GM21723 (cell line): ENCODE results near the gene SBNO2.

Experiments
- ATAC-seq: cut with Tn5 transposase; IDR thresholded peaks from one replicate; pipeline ENCODE4 v1.9.1; 2021; ENCODE audit warnings: mild to moderate bottlenecking, moderate library complexity; ENCODE audit not compliant: unreplicated experiment

The SBNO2 gene

GRCh38 chr19:1169921-1170885 lies 3.9 kb downstream of the SBNO2 start:
- no peak for ATAC-seq

GRCh38 chr19:1169411-1169791 lies 4.7 kb downstream of the SBNO2 start:
- ATAC-seq: no peak

- ATAC-seq: no peak
Observed at GRCh38 chr19:1168572-1169410, 5.3 kb downstream of the SBNO2 start.

GRCh38 chr19:1167687-1168571 lies 6.1 kb downstream of the SBNO2 start:
- ATAC-seq: no peak

GRCh38 chr19:1166872-1167573 lies 7.0 kb downstream of the SBNO2 start:
- ATAC-seq: no peak

GRCh38 chr19:1164684-1165531 lies 9.2 kb downstream of the SBNO2 start:
- ATAC-seq: no peak

GRCh38 chr19:1163934-1164683 lies 10.0 kb downstream of the SBNO2 start:
- ATAC-seq: no peak

GRCh38 chr19:1163283-1163933 lies 10.7 kb downstream of the SBNO2 start:
- no peak for ATAC-seq

GRCh38 chr19:1162404-1163282 lies 11.4 kb downstream of the SBNO2 start:
- ATAC-seq: no peak

- ATAC-seq: no peak
Observed at GRCh38 chr19:1161716-1162115, 12.4 kb downstream of the SBNO2 start.

- no peak for ATAC-seq
Observed at GRCh38 chr19:1159864-1160595, 14.0 kb downstream of the SBNO2 start.

GRCh38 chr19:1158885-1159448 lies 15.1 kb downstream of the SBNO2 start:
- ATAC-seq: no peak

- ATAC-seq: no peak
Observed at GRCh38 chr19:1157931-1158884, 15.9 kb downstream of the SBNO2 start.

GRCh38 chr19:1156830-1157615 lies 17.0 kb downstream of the SBNO2 start:
- ATAC-seq: no peak
